ENCODE measurements around the gene MCM6.

MCM6 gene

GRCh38 chr2:135791418-135792190 lies 84.6 kb downstream of the MCM6 start:
- no peak for DNase-seq (ENCODE audit: low read depth in 3 of 3, low spot score in 1 of 3)

- DNase-seq (ENCODE audit: low read depth in 3 of 3, low spot score in 1 of 3): no peak
Observed at GRCh38 chr2:135790423-135790822, 85.8 kb downstream of the MCM6 start.

Data from stimulated activated CD4-positive, alpha-beta T cell treated with anti-CD3 and anti-CD28 coated beads, TNF-alpha, amount 100 ng/mL, for 1 hour (primary cell).